ENCODE results near the gene DPEP1. TPM values are rescaled to one million over a fixed set of nuclear protein-coding genes. Genes with fewer than 3 reads are reported as not detected.

The DPEP1 gene
- total RNA-seq, 2 donors from 2014 or later = 0.42 to 2.7 TPM

DNA sequence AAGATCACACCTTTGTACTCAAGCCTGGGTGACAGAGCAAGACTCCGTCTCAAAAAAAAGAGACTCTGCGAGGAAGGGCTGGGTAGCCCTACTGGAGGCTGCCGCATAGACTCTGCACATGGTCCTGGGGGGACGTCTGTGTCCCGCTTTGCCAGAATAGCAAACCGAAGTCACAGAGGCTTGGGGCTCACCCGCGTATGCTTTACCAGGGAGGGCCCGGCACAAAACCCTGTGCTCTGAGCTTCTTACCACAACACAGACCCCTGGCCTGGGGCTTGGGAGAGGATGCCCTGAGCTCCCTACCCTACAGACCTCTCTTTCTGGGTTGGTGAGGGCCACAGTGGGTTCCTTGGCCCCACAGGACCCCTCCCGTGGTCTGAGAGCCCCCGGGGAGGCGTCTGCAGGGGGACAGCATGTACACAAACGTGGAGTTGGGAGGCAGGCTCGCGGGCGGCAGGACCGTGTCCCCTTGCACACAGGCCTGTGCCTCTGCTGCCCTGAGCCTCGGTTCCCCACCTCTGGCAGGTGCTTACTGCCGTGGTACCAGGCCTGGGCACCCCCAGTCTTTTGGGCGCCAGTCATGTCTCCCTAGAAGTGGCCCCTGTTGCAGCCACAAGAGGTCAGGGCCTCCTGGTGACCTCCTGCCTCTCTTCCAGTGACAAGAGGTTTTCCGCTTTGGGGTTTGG, 24.1 kb upstream of the DPEP1 start:
- no peak overlapping the region for H3K4me3 ChIP-seq
- no peak overlapping the region for H3K27ac ChIP-seq
- H3K4me1 ChIP-seq = no peaks in the 10 kb centered on the region
- no peak overlapping the region for H3K9ac ChIP-seq (ENCODE audit: low read depth in 2 of 2, low read length in 2 of 2)
- intact Hi-C loops (cut with DNase I) = no loop called here
- no peaks in the 10 kb centered on the region for H3K27me3 ChIP-seq
- TF ChIP-seq, protein P1, sequence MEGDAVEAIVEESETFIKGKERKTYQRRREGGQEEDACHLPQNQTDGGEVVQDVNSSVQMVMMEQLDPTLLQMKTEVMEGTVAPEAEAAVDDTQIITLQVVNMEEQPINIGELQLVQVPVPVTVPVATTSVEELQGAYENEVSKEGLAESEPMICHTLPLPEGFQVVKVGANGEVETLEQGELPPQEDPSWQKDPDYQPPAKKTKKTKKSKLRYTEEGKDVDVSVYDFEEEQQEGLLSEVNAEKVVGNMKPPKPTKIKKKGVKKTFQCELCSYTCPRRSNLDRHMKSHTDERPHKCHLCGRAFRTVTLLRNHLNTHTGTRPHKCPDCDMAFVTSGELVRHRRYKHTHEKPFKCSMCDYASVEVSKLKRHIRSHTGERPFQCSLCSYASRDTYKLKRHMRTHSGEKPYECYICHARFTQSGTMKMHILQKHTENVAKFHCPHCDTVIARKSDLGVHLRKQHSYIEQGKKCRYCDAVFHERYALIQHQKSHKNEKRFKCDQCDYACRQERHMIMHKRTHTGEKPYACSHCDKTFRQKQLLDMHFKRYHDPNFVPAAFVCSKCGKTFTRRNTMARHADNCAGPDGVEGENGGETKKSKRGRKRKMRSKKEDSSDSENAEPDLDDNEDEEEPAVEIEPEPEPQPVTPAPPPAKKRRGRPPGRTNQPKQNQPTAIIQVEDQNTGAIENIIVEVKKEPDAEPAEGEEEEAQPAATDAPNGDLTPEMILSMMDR (IDR thresholded peaks at IDR 0.05) = no peak
- H3K9me3 ChIP-seq = no peaks in the 10 kb centered on the region
- no peaks in the 10 kb centered on the region for H3K36me3 ChIP-seq
- no peak for DNase-seq

DNA sequence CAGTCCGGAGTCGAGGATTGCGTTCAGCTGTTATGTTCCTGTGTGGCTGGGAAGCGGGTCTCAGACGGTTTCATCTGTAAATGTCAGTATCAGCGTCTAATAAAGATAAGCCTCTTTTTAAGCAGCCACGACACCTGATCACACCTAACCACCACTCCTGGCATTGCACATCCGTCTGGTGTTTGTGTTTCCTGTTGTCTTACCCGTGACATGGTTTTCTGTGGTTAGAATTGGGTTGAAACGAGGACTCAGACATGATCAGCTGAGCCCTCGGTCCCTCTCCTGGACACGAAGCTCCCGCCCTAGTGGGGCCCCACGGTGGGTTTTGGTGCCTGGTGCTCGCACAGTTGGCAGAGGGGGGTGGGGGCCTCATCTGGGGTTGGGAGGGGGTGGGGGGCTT, 19.6 kb upstream of the DPEP1 start:
- Histone ChIP-seq H3K27ac (no peak overlapping the region), H3K9ac (ENCODE audit: low read depth in 2 of 2, low read length in 2 of 2) (no peak overlapping the region), H3K27me3 (no peaks in the 10 kb centered on the region), H3K36me3 (no peaks in the 10 kb centered on the region), H3K9me3 (no peaks in the 10 kb centered on the region), H3K4me1 (no peaks in the 10 kb centered on the region), H3K4me3 (no peak overlapping the region)
- DNase-seq = no peak
- TF ChIP-seq, protein P1 (IDR thresholded peaks at IDR 0.05) = no peak
- intact Hi-C loops (cut with DNase I) = no loop called here

DNA sequence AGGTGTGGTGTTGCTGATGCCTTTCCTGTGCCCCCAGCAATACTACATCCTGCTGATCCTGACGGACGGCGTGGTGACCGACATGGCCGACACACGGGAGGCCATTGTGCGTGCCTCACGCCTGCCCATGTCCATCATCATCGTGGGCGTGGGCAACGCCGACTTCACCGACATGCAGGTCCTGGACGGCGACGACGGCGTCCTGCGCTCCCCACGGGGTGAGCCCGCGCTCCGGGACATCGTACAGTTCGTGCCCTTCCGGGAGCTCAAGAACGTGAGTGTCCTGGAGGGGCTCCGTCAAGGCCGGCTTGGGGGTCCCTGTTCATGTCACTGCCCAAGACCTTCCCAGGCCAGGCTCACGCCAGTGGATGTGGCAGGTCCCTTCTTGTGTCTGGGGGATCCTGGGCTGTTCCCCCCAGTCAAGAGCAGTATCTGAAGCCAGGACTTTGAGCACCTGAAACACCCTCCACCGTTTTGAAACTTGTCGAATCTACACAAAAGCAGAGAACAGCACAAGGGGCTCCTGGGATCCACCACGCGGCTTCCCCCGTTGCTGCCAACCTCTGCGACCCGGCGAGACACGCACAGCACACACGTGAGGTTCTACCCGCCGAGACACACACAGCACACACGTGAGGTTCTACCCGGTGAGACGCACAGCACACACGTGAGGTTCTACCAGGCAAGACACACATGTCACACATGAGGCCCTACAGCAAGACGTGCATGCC, 17.9 kb upstream of the DPEP1 start:
- Histone ChIP-seq H3K9me3 (no peaks in the 10 kb centered on the region), H3K27ac (no peak overlapping the region), H3K9ac (ENCODE audit: low read depth in 2 of 2, low read length in 2 of 2) (no peak overlapping the region), H3K36me3 (no peaks in the 10 kb centered on the region), H3K4me3 (no peak overlapping the region), H3K4me1 (no peaks in the 10 kb centered on the region), H3K27me3 (no peaks in the 10 kb centered on the region)
- TF ChIP-seq, protein P1 (IDR thresholded peaks at IDR 0.05) = no peak
- no peak for DNase-seq
- intact Hi-C loops (cut with DNase I) = no loop called here

DNA sequence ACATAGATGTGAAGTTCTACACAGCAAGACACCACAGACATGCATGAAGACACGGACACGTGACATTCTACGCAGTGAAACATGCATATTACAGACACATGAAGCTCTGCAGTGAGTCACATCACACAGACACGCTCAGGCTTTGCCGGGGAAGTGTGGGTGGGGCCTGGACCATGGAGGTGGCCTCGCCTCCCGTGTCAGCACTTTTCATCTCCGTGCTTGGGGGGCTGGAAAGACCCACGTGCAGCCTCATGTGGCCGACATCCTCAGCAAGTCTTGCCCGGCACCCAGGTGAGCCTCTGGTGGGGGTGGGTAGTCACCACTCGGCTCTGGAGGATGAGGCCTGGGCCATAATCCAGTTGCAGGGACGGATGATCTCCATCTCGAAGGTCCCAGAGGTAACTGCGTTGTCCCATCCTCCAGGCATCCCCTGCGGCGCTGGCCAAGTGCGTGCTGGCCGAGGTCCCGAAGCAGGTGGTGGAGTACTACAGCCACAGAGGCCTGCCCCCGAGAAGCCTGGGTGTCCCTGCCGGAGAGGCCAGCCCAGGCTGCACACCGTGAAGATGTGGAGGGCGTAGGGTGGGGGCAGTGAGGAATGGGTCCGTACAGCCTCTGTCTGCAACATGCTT, 17.3 kb upstream of the DPEP1 start:
- Histone ChIP-seq H3K4me3 (no peak overlapping the region), H3K36me3 (no peaks in the 10 kb centered on the region), H3K9ac (ENCODE audit: low read depth in 2 of 2, low read length in 2 of 2) (no peak overlapping the region), H3K4me1 (no peaks in the 10 kb centered on the region), H3K27ac (no peak overlapping the region), H3K27me3 (no peaks in the 10 kb centered on the region), H3K9me3 (no peaks in the 10 kb centered on the region)
- intact Hi-C loops (cut with DNase I) = no loop called here
- no peak for DNase-seq
- TF ChIP-seq, protein P1 (IDR thresholded peaks at IDR 0.05) = no peak

DNA sequence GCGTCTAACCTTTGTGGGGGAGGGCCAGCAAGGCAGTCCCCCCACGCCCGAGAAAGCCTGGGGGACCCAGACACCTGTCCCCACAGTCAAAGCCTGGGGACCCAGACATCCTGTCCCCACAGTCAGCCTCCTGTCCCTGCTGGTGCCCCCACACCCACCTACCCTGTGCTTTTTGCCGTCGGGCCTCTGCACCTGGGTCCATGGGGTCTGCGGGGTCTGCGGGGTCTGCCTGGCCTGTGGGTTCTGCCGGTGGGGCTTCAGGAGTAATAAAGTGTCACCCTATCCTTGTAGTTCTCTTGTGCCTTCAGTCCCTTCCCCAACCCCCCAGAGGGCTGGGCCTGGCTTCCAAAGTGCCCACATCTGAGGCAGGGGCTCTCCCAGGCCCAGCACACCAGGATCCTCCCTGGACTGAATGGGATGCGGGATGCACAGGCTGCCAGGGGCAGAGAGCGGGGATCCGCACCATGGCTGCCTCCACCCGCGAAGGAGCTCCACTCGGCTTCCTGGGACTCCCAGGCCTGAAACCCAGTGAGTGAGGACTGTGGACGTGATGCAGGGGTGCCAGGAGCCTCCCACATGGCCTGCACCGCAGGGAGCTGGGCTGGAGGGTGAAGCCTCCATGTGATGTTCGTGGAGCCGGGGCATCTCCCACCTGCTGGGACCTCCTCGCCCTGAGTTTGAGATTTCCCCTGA, 16.3 kb upstream of the DPEP1 start:
- no peaks in the 10 kb centered on the region for H3K4me1 ChIP-seq
- intact Hi-C loops (cut with DNase I) = no loop called here
- no peaks in the 10 kb centered on the region for H3K27me3 ChIP-seq
- H3K4me3 ChIP-seq = no peak overlapping the region
- no peak overlapping the region for H3K27ac ChIP-seq
- TF ChIP-seq, protein P1 (IDR thresholded peaks at IDR 0.05) = no peak
- DNase-seq = no peak
- no peaks in the 10 kb centered on the region for H3K36me3 ChIP-seq
- no peak overlapping the region for H3K9ac ChIP-seq (ENCODE audit: low read depth in 2 of 2, low read length in 2 of 2)
- no peaks in the 10 kb centered on the region for H3K9me3 ChIP-seq
